Activated naive CD8-positive, alpha-beta T cell treated with anti-CD3 and anti-CD28 coated beads, Interleukin-2, amount 10 ng/mL, durations not matched to agents 7 days and 5 days (primary cell): ENCODE data around the gene PTPRN2. TPM values are rescaled to one million over a fixed set of nuclear protein-coding genes. Genes with fewer than 3 reads are reported as not detected.

ENCODE experiments used
- ATAC-seq: fragments of 150-1000 bp; cut with Tn5 transposase; one replicate; pipeline ENCODE4 v1.10.0; 2021; ENCODE audit warnings: low read depth, moderate library complexity
- POLR2A ChIA-PET: fragments of 350-600 bp; sonication (Branson Sonifier 250); formaldehyde crosslinking; loops from one replicate; lab custom pipeline; 2021; ENCODE audit warnings: antibody characterized with exemption; lab: Charles Lee
- DNase-seq: peaks from one replicate; pipeline ENCODE4 v3.0.0; 2021
- H3K27ac Mint-ChIP-seq: one replicate; pipeline ENCODE4 v1.8.0; 2022; ENCODE audit warnings: mild to moderate bottlenecking, mixed read lengths
- H3K27me3 Mint-ChIP-seq: one replicate; pipeline ENCODE4 v1.8.0; 2022; ENCODE audit warnings: mild to moderate bottlenecking, moderate library complexity, mixed read lengths
- H3K36me3 Mint-ChIP-seq: one replicate; pipeline ENCODE4 v1.8.0; 2021; ENCODE audit warnings: mild to moderate bottlenecking, mixed read lengths
- H3K4me1 Mint-ChIP-seq: one replicate; pipeline ENCODE4 v1.8.0; 2021; ENCODE audit warnings: mixed read lengths
- H3K4me3 Mint-ChIP-seq: one replicate; pipeline ENCODE4 v1.8.0; 2022; ENCODE audit warnings: mild to moderate bottlenecking, moderate library complexity, mixed read lengths
- H3K9me3 Mint-ChIP-seq: one replicate; pipeline ENCODE4 v1.8.0; 2021; ENCODE audit warnings: mixed read lengths
- total RNA-seq, 2 experiments: library from RNA; stranded (reverse); gene quantifications; one replicate each; pipeline ENCODE4 v1.2.3, GENCODE V29; 2021

The PTPRN2 gene
- total RNA-seq, 2 experiments from 2014 or later: 4.5 to 4.9 TPM

GRCh38 chr7:158289761-158290523 is 297.7 kb downstream of the PTPRN2 start:
- ATAC-seq: no peak
- Mint-ChIP-seq H3K27me3 (no peaks in the 10 kb centered on the region), H3K36me3 (no peaks in the 10 kb centered on the region), H3K4me3 (no peak overlapping the region), H3K9me3 (peaks cover 9% of the 10 kb centered on the region), H3K4me1 (no peaks in the 10 kb centered on the region), H3K27ac (no peak overlapping the region)
- DNase-seq: no peak
- POLR2A ChIA-PET: no interaction called here

- no peaks in the 10 kb centered on the region for H3K36me3 Mint-ChIP-seq
- no peak overlapping the region for H3K4me3 Mint-ChIP-seq
- ATAC-seq: no peak
- H3K9me3 Mint-ChIP-seq: peaks cover 9% of the 10 kb centered on the region
- no peaks in the 10 kb centered on the region for H3K4me1 Mint-ChIP-seq
- no peak for DNase-seq
- H3K27me3 Mint-ChIP-seq: no peaks in the 10 kb centered on the region
- POLR2A ChIA-PET: no interaction called here
- no peak overlapping the region for H3K27ac Mint-ChIP-seq
These were observed 298.4 kb downstream of the PTPRN2 start for GRCh38 chr7:158289231-158289630.

GRCh38 chr7:158286210-158286609 is 301.4 kb downstream of the PTPRN2 start:
- no peaks in the 10 kb centered on the region for H3K4me1 Mint-ChIP-seq
- ATAC-seq (no peak), DNase-seq (no peak)
- H3K9me3 Mint-ChIP-seq: peaks cover 9% of the 10 kb centered on the region
- H3K27ac Mint-ChIP-seq: no peak overlapping the region
- POLR2A ChIA-PET: no interaction called here
- H3K27me3 Mint-ChIP-seq: no peaks in the 10 kb centered on the region
- no peaks in the 10 kb centered on the region for H3K36me3 Mint-ChIP-seq
- H3K4me3 Mint-ChIP-seq: no peak overlapping the region

- Mint-ChIP-seq H3K27me3 (no peaks in the 10 kb centered on the region), H3K27ac (no peak overlapping the region), H3K4me3 (no peak overlapping the region), H3K9me3 (peaks cover 6% of the 10 kb centered on the region), H3K36me3 (no peaks in the 10 kb centered on the region), H3K4me1 (no peaks in the 10 kb centered on the region)
- ATAC-seq: no peak
- DNase-seq: no peak
- POLR2A ChIA-PET: no interaction called here
These were observed 302.2 kb downstream of the PTPRN2 start for GRCh38 chr7:158285383-158285770.

GRCh38 chr7:158284617-158285382 is 302.8 kb downstream of the PTPRN2 start:
- DNase-seq: no peak
- peaks cover 6% of the 10 kb centered on the region for H3K9me3 Mint-ChIP-seq
- ATAC-seq: no peak
- no peaks in the 10 kb centered on the region for H3K27me3 Mint-ChIP-seq
- no peak overlapping the region for H3K4me3 Mint-ChIP-seq
- POLR2A ChIA-PET: no interaction called here
- H3K27ac Mint-ChIP-seq: no peak overlapping the region
- H3K4me1 Mint-ChIP-seq: no peaks in the 10 kb centered on the region
- no peaks in the 10 kb centered on the region for H3K36me3 Mint-ChIP-seq

GRCh38 chr7:158284121-158284520 is 303.5 kb downstream of the PTPRN2 start:
- Mint-ChIP-seq H3K9me3 (peaks cover 4% of the 10 kb centered on the region), H3K4me1 (no peaks in the 10 kb centered on the region), H3K36me3 (no peaks in the 10 kb centered on the region), H3K4me3 (no peak overlapping the region), H3K27me3 (no peaks in the 10 kb centered on the region), H3K27ac (no peak overlapping the region)
- ATAC-seq: no peak
- DNase-seq: peak; percentile 18
- POLR2A ChIA-PET: no interaction called here

- Mint-ChIP-seq H3K27me3 (no peaks in the 10 kb centered on the region), H3K27ac (no peak overlapping the region), H3K36me3 (no peaks in the 10 kb centered on the region), H3K4me1 (no peaks in the 10 kb centered on the region), H3K9me3 (peaks cover 2% of the 10 kb centered on the region), H3K4me3 (no peak overlapping the region)
- peak; percentile 16 for DNase-seq
- POLR2A ChIA-PET: no interaction called here
- ATAC-seq: no peak
These were observed 304.3 kb downstream of the PTPRN2 start for GRCh38 chr7:158283016-158283974.

GRCh38 chr7:158282461-158283001 is 305.1 kb downstream of the PTPRN2 start:
- Mint-ChIP-seq H3K27ac (no peak overlapping the region), H3K4me3 (no peak overlapping the region), H3K27me3 (no peaks in the 10 kb centered on the region), H3K36me3 (no peaks in the 10 kb centered on the region), H3K9me3 (peaks cover 2% of the 10 kb centered on the region), H3K4me1 (no peaks in the 10 kb centered on the region)
- POLR2A ChIA-PET: no interaction called here
- DNase-seq (peak; percentile 17), ATAC-seq (no peak)

- H3K4me3 Mint-ChIP-seq: no peak overlapping the region
- no peak overlapping the region for H3K27ac Mint-ChIP-seq
- POLR2A ChIA-PET: no interaction called here
- ATAC-seq (no peak), DNase-seq (peak; percentile 8)
- no peaks in the 10 kb centered on the region for H3K36me3 Mint-ChIP-seq
- H3K4me1 Mint-ChIP-seq: no peaks in the 10 kb centered on the region
- H3K9me3 Mint-ChIP-seq: no peaks in the 10 kb centered on the region
- no peaks in the 10 kb centered on the region for H3K27me3 Mint-ChIP-seq
These were observed 306.2 kb downstream of the PTPRN2 start for GRCh38 chr7:158281441-158281840.

GRCh38 chr7:158280448-158281144 is 307.0 kb downstream of the PTPRN2 start:
- Mint-ChIP-seq H3K4me3 (no peak overlapping the region), H3K4me1 (no peaks in the 10 kb centered on the region), H3K9me3 (no peaks in the 10 kb centered on the region), H3K36me3 (no peaks in the 10 kb centered on the region), H3K27ac (no peak overlapping the region), H3K27me3 (no peaks in the 10 kb centered on the region)
- POLR2A ChIA-PET: no interaction called here
- DNase-seq (no peak), ATAC-seq (no peak)

- ATAC-seq (no peak), DNase-seq (peak; percentile 19)
- Mint-ChIP-seq H3K27me3 (no peaks in the 10 kb centered on the region), H3K9me3 (no peaks in the 10 kb centered on the region), H3K36me3 (no peaks in the 10 kb centered on the region), H3K4me1 (no peaks in the 10 kb centered on the region), H3K4me3 (no peak overlapping the region), H3K27ac (no peak overlapping the region)
- POLR2A ChIA-PET: no interaction called here
These were observed 307.8 kb downstream of the PTPRN2 start for GRCh38 chr7:158279539-158280447.

- no peak for ATAC-seq
- Mint-ChIP-seq H3K36me3 (no peaks in the 10 kb centered on the region), H3K27me3 (no peaks in the 10 kb centered on the region), H3K9me3 (no peaks in the 10 kb centered on the region), H3K4me1 (no peaks in the 10 kb centered on the region), H3K4me3 (no peak overlapping the region), H3K27ac (no peak overlapping the region)
- DNase-seq: no peak
- POLR2A ChIA-PET: no interaction called here
These were observed 308.8 kb downstream of the PTPRN2 start for GRCh38 chr7:158278745-158279320.
